CD4-positive, alpha-beta T cell (primary cell): ENCODE measurements around the gene ELF2. TPM values are rescaled to one million over a fixed set of nuclear protein-coding genes. Genes with fewer than 3 reads are reported as not detected.

ENCODE experiments used
- ATAC-seq: fragments of 200-7000 bp; cut with Tn5 transposase; one replicate; pipeline ENCODE4 v1.10.0; 2022; ENCODE audit warnings: mild to moderate bottlenecking; ENCODE audit not compliant: poor library complexity
- CTCF ChIA-PET: fragments of 350-600 bp; sonication (Branson Sonifier 250); formaldehyde crosslinking; loops from one replicate; lab custom pipeline; 2021; ENCODE audit warnings: antibody characterized with exemption, inconsistent platforms; lab: Charles Lee
- POLR2A ChIA-PET: fragments of 350-600 bp; sonication (Branson Sonifier 250); formaldehyde crosslinking; loops from one replicate; lab custom pipeline; 2021; ENCODE audit warnings: antibody characterized with exemption, inconsistent platforms; lab: Charles Lee
- DNase-seq, 14 experiments: peaks; one replicate each; pipeline ENCODE4 v3.0.0-alpha.2; 2013 to 2020; ENCODE audit warnings: mixed read lengths in 2 of 14
- H3K27ac ChIP-seq, 2 donors: one replicate each; pipeline versions ENCODE4 v1.5.1 to v1.7.0; 2013; ENCODE audit warnings: low read length in 2 of 2, low read depth in 1 of 2, mild to moderate bottlenecking in 1 of 2
- H3K27me3 ChIP-seq, 2 experiments: 1 replicate in 1 of 2; 2 replicates in 1 of 2; pipeline versions ENCODE4 v1.6.1 to v1.7.0; 2013; ENCODE audit warnings: low read length in 2 of 2, control low read depth in 1 of 2, mild to moderate bottlenecking in 1 of 2, moderate library complexity in 1 of 2; ENCODE audit not compliant: insufficient read depth in 2 of 2, control insufficient read depth in 1 of 2
- H3K36me3 ChIP-seq: one replicate; pipeline ENCODE4 v1.6.1; 2013; ENCODE audit warnings: low read length, control low read depth; ENCODE audit not compliant: insufficient read depth
- H3K4me1 ChIP-seq: one replicate; pipeline ENCODE4 v1.6.1; 2013; ENCODE audit warnings: low read length, control low read depth; ENCODE audit not compliant: insufficient read depth
- H3K4me3 ChIP-seq: one replicate; pipeline ENCODE4 v1.5.1; 2013; ENCODE audit warnings: mild to moderate bottlenecking, low read length, moderate library complexity
- H3K9me3 ChIP-seq, 2 experiments: 1 replicate in 1 of 2; 2 replicates in 1 of 2; pipeline versions ENCODE4 v1.6.1 to v1.7.0; 2013; ENCODE audit warnings: low read length in 2 of 2, mild to moderate bottlenecking in 2 of 2, control low read depth in 1 of 2, moderate library complexity in 1 of 2; ENCODE audit not compliant: control insufficient read depth in 1 of 2, insufficient read depth in 1 of 2
- H3K27ac Mint-ChIP-seq: one replicate; pipeline ENCODE4 v1.8.0; 2020; ENCODE audit warnings: mixed read lengths
- H3K27me3 Mint-ChIP-seq: one replicate; pipeline ENCODE4 v1.8.0; 2021; ENCODE audit warnings: mixed read lengths
- H3K36me3 Mint-ChIP-seq: one replicate; pipeline ENCODE4 v1.8.0; 2021; ENCODE audit warnings: low read depth, mixed read lengths
- H3K4me1 Mint-ChIP-seq: one replicate; pipeline ENCODE4 v1.8.0; 2021; ENCODE audit warnings: low read depth, mixed read lengths
- H3K4me3 Mint-ChIP-seq: one replicate; pipeline ENCODE4 v1.8.0; 2020; ENCODE audit warnings: mild to moderate bottlenecking, mixed read lengths
- H3K9me3 Mint-ChIP-seq: one replicate; pipeline ENCODE4 v1.8.0; 2020; ENCODE audit warnings: mixed read lengths
- intact Hi-C, 2 experiments: fragments of 100-400 bp; cut with DNase I in 1 of 2; cut with micrococcal nuclease in 1 of 2; formaldehyde crosslinking; loops; one replicate each; pipeline versions ENCODE4 v1.15.1 to v1.9.0; 2023 to 2025; cut with DNase I, micrococcal nuclease
- total RNA-seq, 174 experiments: library from RNA in 2 of 174; stranded (reverse) in 2 of 174; gene quantifications; one replicate each; pipeline ENCODE4 v1.2.3 and lab custom pipeline; 2021 to 2026
- TF ChIP-seq, protein P1 (sequence below): fragments of 200-600 bp; IDR thresholded peaks from one replicate; pipeline ENCODE4 v1.8.0; 2022; ENCODE audit warnings: antibody characterized with exemption, mild to moderate bottlenecking

Gene ELF2
- total RNA-seq, 2 experiments from 2014 or later, result 83.3 to 84.1 TPM

DNA sequence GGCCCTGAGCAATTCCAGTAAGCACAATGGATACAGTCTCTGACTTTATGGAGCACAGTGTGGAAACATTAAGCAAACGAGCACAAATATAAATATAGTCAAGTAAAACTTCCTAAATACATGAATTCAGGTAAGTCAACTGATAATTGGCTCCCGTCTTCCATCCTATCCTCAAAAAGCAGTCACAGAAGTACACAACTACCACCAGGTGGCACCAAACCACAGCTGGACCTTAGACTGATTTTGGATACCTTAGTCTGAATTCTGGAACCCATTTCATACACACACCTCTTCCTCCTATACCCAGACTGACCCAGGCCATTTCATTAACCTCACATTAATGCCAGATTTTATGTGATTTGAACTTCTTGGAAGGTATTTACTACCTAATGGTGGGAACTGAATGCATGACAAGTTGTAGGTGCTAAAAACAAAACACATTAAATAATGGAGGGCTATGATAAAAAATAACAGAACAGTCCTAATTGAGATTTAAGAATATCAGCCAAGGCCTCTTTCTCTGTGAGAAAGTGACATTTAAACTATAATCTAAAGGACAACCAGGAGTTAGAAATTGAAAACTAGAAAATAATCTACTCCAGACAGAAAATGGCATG lies 77.5 kb downstream of the ELF2 start:
- Mint-ChIP-seq H3K27me3 (no peaks in the 10 kb centered on the region), H3K9me3 (no peaks in the 10 kb centered on the region), H3K36me3 (no peaks in the 10 kb centered on the region), H3K4me3 (no peak overlapping the region), H3K4me1 (peaks cover 5% of the 10 kb centered on the region), H3K27ac (no peak overlapping the region)
- peak; percentile 88 for ATAC-seq
- Histone ChIP-seq H3K4me3 (no peak overlapping the region), H3K27ac (no peak overlapping the region), H3K36me3 (no peaks in the 10 kb centered on the region), H3K27me3 (no peaks in the 10 kb centered on the region), H3K9me3 (no peaks in the 10 kb centered on the region), H3K4me1 (no peaks in the 10 kb centered on the region)
- TF ChIP-seq, protein P1, sequence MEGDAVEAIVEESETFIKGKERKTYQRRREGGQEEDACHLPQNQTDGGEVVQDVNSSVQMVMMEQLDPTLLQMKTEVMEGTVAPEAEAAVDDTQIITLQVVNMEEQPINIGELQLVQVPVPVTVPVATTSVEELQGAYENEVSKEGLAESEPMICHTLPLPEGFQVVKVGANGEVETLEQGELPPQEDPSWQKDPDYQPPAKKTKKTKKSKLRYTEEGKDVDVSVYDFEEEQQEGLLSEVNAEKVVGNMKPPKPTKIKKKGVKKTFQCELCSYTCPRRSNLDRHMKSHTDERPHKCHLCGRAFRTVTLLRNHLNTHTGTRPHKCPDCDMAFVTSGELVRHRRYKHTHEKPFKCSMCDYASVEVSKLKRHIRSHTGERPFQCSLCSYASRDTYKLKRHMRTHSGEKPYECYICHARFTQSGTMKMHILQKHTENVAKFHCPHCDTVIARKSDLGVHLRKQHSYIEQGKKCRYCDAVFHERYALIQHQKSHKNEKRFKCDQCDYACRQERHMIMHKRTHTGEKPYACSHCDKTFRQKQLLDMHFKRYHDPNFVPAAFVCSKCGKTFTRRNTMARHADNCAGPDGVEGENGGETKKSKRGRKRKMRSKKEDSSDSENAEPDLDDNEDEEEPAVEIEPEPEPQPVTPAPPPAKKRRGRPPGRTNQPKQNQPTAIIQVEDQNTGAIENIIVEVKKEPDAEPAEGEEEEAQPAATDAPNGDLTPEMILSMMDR, result peak; percentile 89
- intact Hi-C loops, result loop anchor here (1.0 to 10.0 kb wide), 9 partner anchors 69 to 553 kb away; partner anchors contain the start of gene ELF2 (in 1 of the 2)
- peak; percentile 50 to 90 (median 66) for DNase-seq
- ChIA-PET POLR2A (interaction anchor here (0.7 to 0.9 kb wide), 2 partner anchors 196 kb away, joined by 3 read pairs; no protein-coding TSS in a partner anchor), CTCF (interaction anchor here (1.0 to 2.8 kb wide), 11 partner anchors 14 to 201 kb away, joined by 3 to 17 read pairs (median 5); partner anchors contain the start of genes ELF2 and NAA15)

DNA sequence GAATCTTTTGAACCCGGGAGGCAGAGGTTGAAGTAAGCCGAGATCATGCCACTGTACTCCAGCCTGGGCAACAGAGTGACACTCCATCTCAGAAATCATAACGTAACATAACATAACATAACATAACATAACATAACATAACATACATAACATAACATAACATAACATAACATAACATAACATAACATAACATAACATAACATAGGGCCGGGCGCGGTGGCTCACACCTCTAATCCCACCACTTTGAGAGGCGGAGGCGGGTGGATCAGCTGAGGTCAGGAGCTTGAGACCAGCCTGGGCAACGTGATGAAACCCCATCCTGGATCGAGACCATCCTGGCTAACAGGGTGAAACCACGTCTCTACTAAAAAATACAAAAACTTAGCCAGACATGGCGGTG lies 84.7 kb downstream of the ELF2 start:
- Mint-ChIP-seq H3K4me1 (no peaks in the 10 kb centered on the region), H3K4me3 (no peak overlapping the region), H3K9me3 (no peaks in the 10 kb centered on the region), H3K27ac (no peak overlapping the region), H3K36me3 (no peaks in the 10 kb centered on the region), H3K27me3 (no peaks in the 10 kb centered on the region)
- intact Hi-C loops, result loop anchor here in 1 of 2 experiments (10.0 kb wide), 1 partner anchor 443 kb away; no protein-coding TSS in a partner anchor
- no peak overlapping the region for H3K27ac ChIP-seq
- TF ChIP-seq, protein P1, result no peak
- ChIA-PET POLR2A (interaction anchor here (0.6 kb wide), 1 partner anchor 28 kb away, joined by 5 read pairs; no protein-coding TSS in a partner anchor), CTCF (no interaction called here)
- H3K4me3 ChIP-seq, result no peak overlapping the region
- H3K4me1 ChIP-seq, result no peaks in the 10 kb centered on the region
- no peaks in the 10 kb centered on the region for H3K27me3 ChIP-seq
- no peaks in the 10 kb centered on the region for H3K36me3 ChIP-seq
- ATAC-seq (no peak), DNase-seq (no peak)
- H3K9me3 ChIP-seq, result no peaks in the 10 kb centered on the region

DNA sequence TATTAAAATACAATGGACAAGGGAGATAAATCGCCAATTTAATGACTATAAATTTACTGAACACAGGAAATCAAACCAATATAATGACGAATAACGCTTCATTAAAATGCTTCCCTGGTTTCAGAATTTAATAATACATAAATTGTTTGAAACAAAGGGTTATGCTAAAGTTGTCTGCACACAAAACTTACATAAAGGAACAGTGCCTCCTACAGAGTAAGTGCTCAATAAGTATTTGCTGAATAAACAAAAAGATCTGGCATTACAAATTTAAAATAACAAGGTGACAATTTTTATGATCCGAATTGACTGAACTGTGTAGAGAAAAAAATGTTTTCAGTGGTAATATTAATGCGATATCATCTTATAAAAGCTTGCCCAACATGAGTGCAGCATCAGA lies 91.9 kb downstream of the ELF2 start:
- ATAC-seq, result no peak
- Mint-ChIP-seq H3K4me1 (peaks cover 46% of the 10 kb centered on the region), H3K9me3 (no peaks in the 10 kb centered on the region), H3K27ac (peak overlapping the region; percentile 92), H3K4me3 (peak overlapping the region; percentile 93), H3K36me3 (peaks cover 34% of the 10 kb centered on the region), H3K27me3 (no peaks in the 10 kb centered on the region)
- no peak overlapping the region for H3K4me3 ChIP-seq
- ChIA-PET CTCF (interaction anchor here (1.2 to 3.0 kb wide), 8 partner anchors 14 to 217 kb away, joined by 3 to 13 read pairs (median 5); partner anchors contain the start of gene NDUFC1), POLR2A (interaction anchor here (1.0 to 4.1 kb wide), 8 partner anchors 24 to 471 kb away, joined by 3 to 61 read pairs (median 24); partner anchors contain the start of genes ELF2, NAA15, NDUFC1 and NOCT)
- no peak overlapping the region for H3K27ac ChIP-seq
- peak in 3 of 14 experiments; percentile 42 to 49 (median 45) for DNase-seq
- TF ChIP-seq, protein P1, result no peak
- no peaks in the 10 kb centered on the region for H3K36me3 ChIP-seq
- intact Hi-C loops, result loop anchor here (1.0 to 2.0 kb wide), 3 partner anchors 52 to 92 kb away; partner anchors contain the start of gene ELF2 (in 1 of the 2)
- H3K27me3 ChIP-seq, result no peaks in the 10 kb centered on the region
- no peaks in the 10 kb centered on the region for H3K9me3 ChIP-seq
- no peaks in the 10 kb centered on the region for H3K4me1 ChIP-seq
